Measurements from ENCODE around the gene SSBP3.
A peak's percentile ranks its signal among the peaks of the same experiment; 100 is the strongest.

SSBP3 gene

GRCh38 chr1:54323921-54324250 lies 82.3 kb downstream of the SSBP3 start:
- no peak for TF ChIP-seq JUND (IDR thresholded peaks at IDR 0.05; ENCODE audit: low read depth)
- no peak for DNase-seq (ENCODE audit: low read depth in 1 of 2, low spot score in 1 of 2)
- in situ Hi-C loops (cut with HindIII; ENCODE audit: low pct_unique_long_range_greater_than_20kb, low sequenced_read_pairs): no loop called here

- in situ Hi-C loops (cut with HindIII; ENCODE audit: low pct_unique_long_range_greater_than_20kb, low sequenced_read_pairs): no loop called here
- no peak for TF ChIP-seq JUND (IDR thresholded peaks at IDR 0.05; ENCODE audit: low read depth)
- DNase-seq (ENCODE audit: low read depth in 1 of 2, low spot score in 1 of 2): peak in 1 of 2 experiments; percentile 30
These were observed 82.9 kb downstream of the SSBP3 start for GRCh38 chr1:54323324-54323739.

GRCh38 chr1:54318246-54318814 lies 87.9 kb downstream of the SSBP3 start:
- no peak for DNase-seq (ENCODE audit: low read depth in 1 of 2, low spot score in 1 of 2)
- in situ Hi-C loops (cut with HindIII; ENCODE audit: low pct_unique_long_range_greater_than_20kb, low sequenced_read_pairs): no loop called here
- TF ChIP-seq JUND (IDR thresholded peaks at IDR 0.05; ENCODE audit: low read depth): no peak

GRCh38 chr1:54317084-54317483 lies 89.1 kb downstream of the SSBP3 start:
- in situ Hi-C loops (cut with HindIII; ENCODE audit: low pct_unique_long_range_greater_than_20kb, low sequenced_read_pairs): no loop called here
- DNase-seq (ENCODE audit: low read depth in 1 of 2, low spot score in 1 of 2): no peak
- TF ChIP-seq JUND (IDR thresholded peaks at IDR 0.05; ENCODE audit: low read depth): no peak

- DNase-seq (ENCODE audit: low read depth in 1 of 2, low spot score in 1 of 2): no peak
- in situ Hi-C loops (cut with HindIII; ENCODE audit: low pct_unique_long_range_greater_than_20kb, low sequenced_read_pairs): no loop called here
- TF ChIP-seq JUND (IDR thresholded peaks at IDR 0.05; ENCODE audit: low read depth): no peak
These were observed 91.1 kb downstream of the SSBP3 start for GRCh38 chr1:54315099-54315498.

GRCh38 chr1:54314696-54315095 lies 91.5 kb downstream of the SSBP3 start:
- DNase-seq (ENCODE audit: low read depth in 1 of 2, low spot score in 1 of 2): peak in 1 of 2 experiments; percentile 68
- no peak for TF ChIP-seq JUND (IDR thresholded peaks at IDR 0.05; ENCODE audit: low read depth)
- in situ Hi-C loops (cut with HindIII; ENCODE audit: low pct_unique_long_range_greater_than_20kb, low sequenced_read_pairs): no loop called here

GRCh38 chr1:54312796-54313316 lies 93.3 kb downstream of the SSBP3 start:
- no peak for DNase-seq (ENCODE audit: low read depth in 1 of 2, low spot score in 1 of 2)
- in situ Hi-C loops (cut with HindIII; ENCODE audit: low pct_unique_long_range_greater_than_20kb, low sequenced_read_pairs): no loop called here
- TF ChIP-seq JUND (IDR thresholded peaks at IDR 0.05; ENCODE audit: low read depth): no peak

GRCh38 chr1:54311506-54311905 lies 94.7 kb downstream of the SSBP3 start:
- no peak for DNase-seq (ENCODE audit: low read depth in 1 of 2, low spot score in 1 of 2)
- TF ChIP-seq JUND (IDR thresholded peaks at IDR 0.05; ENCODE audit: low read depth): no peak
- in situ Hi-C loops (cut with HindIII; ENCODE audit: low pct_unique_long_range_greater_than_20kb, low sequenced_read_pairs): no loop called here

- DNase-seq (ENCODE audit: low read depth in 1 of 2, low spot score in 1 of 2): peak in 1 of 2 experiments; percentile 37
- TF ChIP-seq JUND (IDR thresholded peaks at IDR 0.05; ENCODE audit: low read depth): no peak
- in situ Hi-C loops (cut with HindIII; ENCODE audit: low pct_unique_long_range_greater_than_20kb, low sequenced_read_pairs): no loop called here
These were observed 95.5 kb downstream of the SSBP3 start for GRCh38 chr1:54310439-54311328.

- DNase-seq (ENCODE audit: low read depth in 1 of 2, low spot score in 1 of 2): no peak
- in situ Hi-C loops (cut with HindIII; ENCODE audit: low pct_unique_long_range_greater_than_20kb, low sequenced_read_pairs): no loop called here
These were observed 96.4 kb downstream of the SSBP3 start for GRCh38 chr1:54309631-54310366.

GRCh38 chr1:54307305-54307704 lies 98.9 kb downstream of the SSBP3 start:
- in situ Hi-C loops (cut with HindIII; ENCODE audit: low pct_unique_long_range_greater_than_20kb, low sequenced_read_pairs): no loop called here
- no peak for TF ChIP-seq JUND (IDR thresholded peaks at IDR 0.05; ENCODE audit: low read depth)
- no peak for DNase-seq (ENCODE audit: low read depth in 1 of 2, low spot score in 1 of 2)

More at GRCh38 chr1:54309631-54310366, 96.4 kb downstream of the SSBP3 start:
- no peak for TF ChIP-seq JUND (IDR thresholded peaks at IDR 0.05; ENCODE audit: low read depth)

- TF ChIP-seq JUND (IDR thresholded peaks at IDR 0.05; ENCODE audit: low read depth): no peak
- in situ Hi-C loops (cut with HindIII; ENCODE audit: low pct_unique_long_range_greater_than_20kb, low sequenced_read_pairs): no loop called here
These were observed 100.2 kb downstream of the SSBP3 start for GRCh38 chr1:54305906-54306514.

More at GRCh38 chr1:54305906-54306514, 100.2 kb downstream of the SSBP3 start:
- no peak for DNase-seq (ENCODE audit: low read depth in 1 of 2, low spot score in 1 of 2)
